ENCODE measurements around the gene ABCA13.

DNA sequence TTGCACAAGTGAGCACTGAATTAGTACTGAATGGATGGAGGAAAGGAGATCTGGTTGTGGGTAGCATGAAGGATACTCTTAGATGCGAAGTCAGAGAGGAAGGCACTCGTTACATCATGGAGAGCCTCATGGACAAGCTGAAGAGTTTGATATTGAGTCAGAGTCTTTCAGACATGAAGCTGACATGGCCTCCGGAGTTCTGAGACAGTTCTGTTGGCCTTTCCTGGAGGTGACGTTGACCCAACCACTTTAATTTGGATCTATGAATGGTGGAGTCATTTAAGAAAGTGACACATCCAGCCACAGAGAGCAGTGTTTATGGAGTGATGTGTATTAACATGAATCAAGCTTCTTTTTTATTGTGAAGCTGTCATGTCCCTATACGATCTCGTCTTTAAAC lies 466.8 kb downstream of the ABCA13 start:
- TF ChIP-seq, protein P1, sequence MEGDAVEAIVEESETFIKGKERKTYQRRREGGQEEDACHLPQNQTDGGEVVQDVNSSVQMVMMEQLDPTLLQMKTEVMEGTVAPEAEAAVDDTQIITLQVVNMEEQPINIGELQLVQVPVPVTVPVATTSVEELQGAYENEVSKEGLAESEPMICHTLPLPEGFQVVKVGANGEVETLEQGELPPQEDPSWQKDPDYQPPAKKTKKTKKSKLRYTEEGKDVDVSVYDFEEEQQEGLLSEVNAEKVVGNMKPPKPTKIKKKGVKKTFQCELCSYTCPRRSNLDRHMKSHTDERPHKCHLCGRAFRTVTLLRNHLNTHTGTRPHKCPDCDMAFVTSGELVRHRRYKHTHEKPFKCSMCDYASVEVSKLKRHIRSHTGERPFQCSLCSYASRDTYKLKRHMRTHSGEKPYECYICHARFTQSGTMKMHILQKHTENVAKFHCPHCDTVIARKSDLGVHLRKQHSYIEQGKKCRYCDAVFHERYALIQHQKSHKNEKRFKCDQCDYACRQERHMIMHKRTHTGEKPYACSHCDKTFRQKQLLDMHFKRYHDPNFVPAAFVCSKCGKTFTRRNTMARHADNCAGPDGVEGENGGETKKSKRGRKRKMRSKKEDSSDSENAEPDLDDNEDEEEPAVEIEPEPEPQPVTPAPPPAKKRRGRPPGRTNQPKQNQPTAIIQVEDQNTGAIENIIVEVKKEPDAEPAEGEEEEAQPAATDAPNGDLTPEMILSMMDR (IDR thresholded peaks at IDR 0.05) = no peak
- TF ChIP-seq POLR2AphosphoS5 (IDR thresholded peaks at IDR 0.05; ENCODE audit: low read depth, low read length) = no peak
- TF ChIP-seq, protein P2, sequence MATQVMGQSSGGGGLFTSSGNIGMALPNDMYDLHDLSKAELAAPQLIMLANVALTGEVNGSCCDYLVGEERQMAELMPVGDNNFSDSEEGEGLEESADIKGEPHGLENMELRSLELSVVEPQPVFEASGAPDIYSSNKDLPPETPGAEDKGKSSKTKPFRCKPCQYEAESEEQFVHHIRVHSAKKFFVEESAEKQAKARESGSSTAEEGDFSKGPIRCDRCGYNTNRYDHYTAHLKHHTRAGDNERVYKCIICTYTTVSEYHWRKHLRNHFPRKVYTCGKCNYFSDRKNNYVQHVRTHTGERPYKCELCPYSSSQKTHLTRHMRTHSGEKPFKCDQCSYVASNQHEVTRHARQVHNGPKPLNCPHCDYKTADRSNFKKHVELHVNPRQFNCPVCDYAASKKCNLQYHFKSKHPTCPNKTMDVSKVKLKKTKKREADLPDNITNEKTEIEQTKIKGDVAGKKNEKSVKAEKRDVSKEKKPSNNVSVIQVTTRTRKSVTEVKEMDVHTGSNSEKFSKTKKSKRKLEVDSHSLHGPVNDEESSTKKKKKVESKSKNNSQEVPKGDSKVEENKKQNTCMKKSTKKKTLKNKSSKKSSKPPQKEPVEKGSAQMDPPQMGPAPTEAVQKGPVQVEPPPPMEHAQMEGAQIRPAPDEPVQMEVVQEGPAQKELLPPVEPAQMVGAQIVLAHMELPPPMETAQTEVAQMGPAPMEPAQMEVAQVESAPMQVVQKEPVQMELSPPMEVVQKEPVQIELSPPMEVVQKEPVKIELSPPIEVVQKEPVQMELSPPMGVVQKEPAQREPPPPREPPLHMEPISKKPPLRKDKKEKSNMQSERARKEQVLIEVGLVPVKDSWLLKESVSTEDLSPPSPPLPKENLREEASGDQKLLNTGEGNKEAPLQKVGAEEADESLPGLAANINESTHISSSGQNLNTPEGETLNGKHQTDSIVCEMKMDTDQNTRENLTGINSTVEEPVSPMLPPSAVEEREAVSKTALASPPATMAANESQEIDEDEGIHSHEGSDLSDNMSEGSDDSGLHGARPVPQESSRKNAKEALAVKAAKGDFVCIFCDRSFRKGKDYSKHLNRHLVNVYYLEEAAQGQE (IDR thresholded peaks at IDR 0.05; ENCODE audit: insufficient read depth in 1 of 2, low read depth in 2 of 2, low read length in 1 of 2) = no peak
- TF ChIP-seq TCF7L2 (IDR thresholded peaks at IDR 0.05; ENCODE audit: low read depth, low read length) = no peak

Data from Panc1 (cell line).